HEK293 (cell line): ENCODE measurements around the gene ZNF512.

ENCODE experiments used
- GFI1B ChIP-seq: fragments of 450-650 bp; formaldehyde crosslinking; IDR thresholded peaks from 2 replicates; pipeline ENCODE4 v1.5.1; 2016; ENCODE audit warnings: missing biosample characterization, missing genetic modification characterization
- HOXC10 ChIP-seq: sonication (generic); formaldehyde crosslinking; IDR thresholded peaks from 2 replicates; pipeline ENCODE4 v1.8.1; 2023; ENCODE audit warnings: mild to moderate bottlenecking, missing genetic modification reagents
- SP2 ChIP-seq: fragments of 450-650 bp; formaldehyde crosslinking; IDR thresholded peaks from 2 replicates; pipeline ENCODE4 v1.5.1; 2016; ENCODE audit warnings: missing biosample characterization, missing genetic modification characterization
- TRIM28 ChIP-seq: IDR thresholded peaks from 2 replicates; pipeline ENCODE4 v1.6.1; 2011; ENCODE audit warnings: low read length, control low read depth, borderline replicate concordance
- ZBTB17 ChIP-seq: fragments of 450-650 bp; formaldehyde crosslinking; IDR thresholded peaks from 2 replicates; pipeline ENCODE4 v1.5.1; 2016; ENCODE audit warnings: missing biosample characterization, missing genetic modification characterization
- ZNF10 ChIP-seq: fragments of 450-650 bp; formaldehyde crosslinking; IDR thresholded peaks from 2 replicates; pipeline ENCODE4 v1.5.1; 2017; ENCODE audit warnings: missing biosample characterization, missing genetic modification characterization
- ZNF133 ChIP-seq: fragments of 450-650 bp; formaldehyde crosslinking; IDR thresholded peaks from 2 replicates; pipeline ENCODE4 v1.5.1; 2016; ENCODE audit warnings: missing biosample characterization, missing genetic modification characterization
- ZNF157 ChIP-seq: fragments of 450-650 bp; formaldehyde crosslinking; IDR thresholded peaks from 2 replicates; pipeline ENCODE4 v1.5.1; 2016; ENCODE audit warnings: missing biosample characterization, missing genetic modification characterization
- ZNF175 ChIP-seq: fragments of 450-650 bp; formaldehyde crosslinking; IDR thresholded peaks from 2 replicates; pipeline ENCODE4 v1.5.1; 2016; ENCODE audit warnings: missing biosample characterization, missing genetic modification characterization
- ZNF19 ChIP-seq: fragments of 450-650 bp; formaldehyde crosslinking; IDR thresholded peaks from 2 replicates; pipeline ENCODE4; 2016; ENCODE audit warnings: missing biosample characterization, missing genetic modification characterization, low read depth
- ZNF211 ChIP-seq: fragments of 450-650 bp; formaldehyde crosslinking; IDR thresholded peaks from 2 replicates; pipeline ENCODE4 v1.5.1; 2016; ENCODE audit warnings: low read depth, missing biosample characterization, missing genetic modification characterization
- ZNF37A ChIP-seq: fragments of 450-650 bp; IDR thresholded peaks from 2 replicates; pipeline ENCODE4 v1.5.1; 2018; ENCODE audit warnings: missing biosample characterization, missing genetic modification characterization
- ZNF433 ChIP-seq: fragments of 450-650 bp; formaldehyde crosslinking; IDR thresholded peaks from 2 replicates; pipeline ENCODE4 v1.5.1; 2016; ENCODE audit warnings: missing biosample characterization, missing genetic modification characterization, low read depth
- ZNF48 ChIP-seq: fragments of 450-650 bp; formaldehyde crosslinking; IDR thresholded peaks from 2 replicates; pipeline ENCODE4 v1.5.1; 2016; ENCODE audit warnings: missing biosample characterization, missing genetic modification characterization
- ZNF837 ChIP-seq: fragments of 450-650 bp; formaldehyde crosslinking; IDR thresholded peaks from 2 replicates; pipeline ENCODE4 v1.5.1; 2016; ENCODE audit warnings: missing biosample characterization, missing genetic modification characterization
- TF ChIP-seq, protein P1 (sequence below): fragments of 450-650 bp; IDR thresholded peaks from 2 replicates; pipeline ENCODE4 v1.5.1; 2018; ENCODE audit warnings: missing biosample characterization, missing genetic modification characterization
- TF ChIP-seq, protein P2 (sequence below): fragments of 450-650 bp; formaldehyde crosslinking; IDR thresholded peaks from 2 replicates; pipeline ENCODE4 v1.5.1; 2016; ENCODE audit warnings: missing biosample characterization, missing genetic modification characterization
- TF ChIP-seq, protein P3 (sequence below): fragments of 450-650 bp; formaldehyde crosslinking; IDR thresholded peaks from 2 replicates; pipeline ENCODE4 v1.5.1; 2016; ENCODE audit warnings: missing biosample characterization, missing genetic modification characterization
- TF ChIP-seq, protein P4 (sequence below): fragments of 450-650 bp; formaldehyde crosslinking; IDR thresholded peaks from 2 replicates; pipeline ENCODE4 v1.5.1; 2016; ENCODE audit warnings: missing biosample characterization, missing genetic modification characterization
- TF ChIP-seq, protein P5 (sequence below): fragments of 450-650 bp; formaldehyde crosslinking; IDR thresholded peaks from 2 replicates; pipeline ENCODE4 v1.5.1; 2016; ENCODE audit warnings: missing biosample characterization, missing genetic modification characterization
- TF ChIP-seq, protein P6 (sequence below): fragments of 450-650 bp; formaldehyde crosslinking; IDR thresholded peaks from 2 replicates; pipeline ENCODE4 v1.5.1; 2016; ENCODE audit warnings: missing biosample characterization, missing genetic modification characterization
- TF ChIP-seq, protein P7 (sequence below): fragments of 450-650 bp; formaldehyde crosslinking; IDR thresholded peaks from 2 replicates; pipeline ENCODE4 v1.5.1; 2016; ENCODE audit warnings: missing biosample characterization, missing genetic modification characterization

ZNF512 gene

DNA sequence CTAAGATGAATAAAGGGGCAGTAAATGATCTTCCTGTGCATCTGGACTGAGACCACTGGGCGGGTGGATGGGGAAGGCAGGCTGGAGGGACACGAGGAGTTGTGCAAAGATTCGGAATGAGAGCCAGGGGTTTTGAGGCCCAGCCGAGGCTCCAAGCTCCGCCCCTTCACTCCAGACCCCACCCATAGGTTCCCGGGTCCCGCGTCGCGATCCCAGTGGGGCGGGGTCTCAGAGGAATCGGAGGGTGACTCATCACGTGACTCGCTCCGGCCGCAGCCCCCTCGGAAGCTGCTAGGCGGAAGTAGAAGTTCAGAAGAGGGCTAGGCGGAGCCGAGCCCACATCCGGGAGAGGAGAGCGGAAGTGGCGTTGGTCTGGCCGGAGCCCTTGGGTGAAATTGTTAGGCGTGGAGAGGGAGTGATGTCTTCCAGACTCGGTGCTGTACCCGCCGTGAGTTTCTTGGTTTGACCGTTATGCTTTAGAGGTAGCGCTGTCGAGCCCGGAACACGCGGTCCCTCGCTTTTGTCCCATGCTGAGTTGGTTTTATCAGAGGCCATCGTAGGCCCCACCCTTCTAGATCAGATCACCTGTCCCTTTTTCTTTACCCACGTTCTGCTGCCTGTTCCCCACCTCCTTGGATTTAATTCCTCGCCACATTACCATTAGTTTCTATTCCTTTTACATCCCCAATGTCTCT lies at the start of gene ZNF512 (continued):
- TF ChIP-seq, protein P1, sequence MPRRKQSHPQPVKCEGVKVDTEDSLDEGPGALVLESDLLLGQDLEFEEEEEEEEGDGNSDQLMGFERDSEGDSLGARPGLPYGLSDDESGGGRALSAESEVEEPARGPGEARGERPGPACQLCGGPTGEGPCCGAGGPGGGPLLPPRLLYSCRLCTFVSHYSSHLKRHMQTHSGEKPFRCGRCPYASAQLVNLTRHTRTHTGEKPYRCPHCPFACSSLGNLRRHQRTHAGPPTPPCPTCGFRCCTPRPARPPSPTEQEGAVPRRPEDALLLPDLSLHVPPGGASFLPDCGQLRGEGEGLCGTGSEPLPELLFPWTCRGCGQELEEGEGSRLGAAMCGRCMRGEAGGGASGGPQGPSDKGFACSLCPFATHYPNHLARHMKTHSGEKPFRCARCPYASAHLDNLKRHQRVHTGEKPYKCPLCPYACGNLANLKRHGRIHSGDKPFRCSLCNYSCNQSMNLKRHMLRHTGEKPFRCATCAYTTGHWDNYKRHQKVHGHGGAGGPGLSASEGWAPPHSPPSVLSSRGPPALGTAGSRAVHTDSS (tag by site-specific recombination), result no peak
- TF ChIP-seq, protein P2, sequence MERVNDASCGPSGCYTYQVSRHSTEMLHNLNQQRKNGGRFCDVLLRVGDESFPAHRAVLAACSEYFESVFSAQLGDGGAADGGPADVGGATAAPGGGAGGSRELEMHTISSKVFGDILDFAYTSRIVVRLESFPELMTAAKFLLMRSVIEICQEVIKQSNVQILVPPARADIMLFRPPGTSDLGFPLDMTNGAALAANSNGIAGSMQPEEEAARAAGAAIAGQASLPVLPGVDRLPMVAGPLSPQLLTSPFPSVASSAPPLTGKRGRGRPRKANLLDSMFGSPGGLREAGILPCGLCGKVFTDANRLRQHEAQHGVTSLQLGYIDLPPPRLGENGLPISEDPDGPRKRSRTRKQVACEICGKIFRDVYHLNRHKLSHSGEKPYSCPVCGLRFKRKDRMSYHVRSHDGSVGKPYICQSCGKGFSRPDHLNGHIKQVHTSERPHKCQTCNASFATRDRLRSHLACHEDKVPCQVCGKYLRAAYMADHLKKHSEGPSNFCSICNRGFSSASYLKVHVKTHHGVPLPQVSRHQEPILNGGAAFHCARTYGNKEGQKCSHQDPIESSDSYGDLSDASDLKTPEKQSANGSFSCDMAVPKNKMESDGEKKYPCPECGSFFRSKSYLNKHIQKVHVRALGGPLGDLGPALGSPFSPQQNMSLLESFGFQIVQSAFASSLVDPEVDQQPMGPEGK (tag by site-specific recombination), result peak; percentile 64; the same call in 1 of the 2 replicates
- TF ChIP-seq ZNF19 (tag by site-specific recombination) (no peak), ZNF10 (tag by site-specific recombination) (no peak), ZNF37A (tag by site-specific recombination) (no peak), ZNF433 (tag by site-specific recombination) (no peak), ZNF837 (tag by site-specific recombination) (no peak), HOXC10 (CRISPR knock-in tag) (no peak), SP2 (tag by site-specific recombination) (peak; percentile 88), ZNF175 (tag by site-specific recombination) (no peak), ZNF48 (tag by site-specific recombination) (no peak), ZNF133 (tag by site-specific recombination) (no peak), ZNF157 (tag by site-specific recombination) (no peak), ZBTB17 (tag by site-specific recombination) (peak; percentile 76), ZNF211 (no peak), GFI1B (no peak), TRIM28 (no peak)
- TF ChIP-seq, protein P3, sequence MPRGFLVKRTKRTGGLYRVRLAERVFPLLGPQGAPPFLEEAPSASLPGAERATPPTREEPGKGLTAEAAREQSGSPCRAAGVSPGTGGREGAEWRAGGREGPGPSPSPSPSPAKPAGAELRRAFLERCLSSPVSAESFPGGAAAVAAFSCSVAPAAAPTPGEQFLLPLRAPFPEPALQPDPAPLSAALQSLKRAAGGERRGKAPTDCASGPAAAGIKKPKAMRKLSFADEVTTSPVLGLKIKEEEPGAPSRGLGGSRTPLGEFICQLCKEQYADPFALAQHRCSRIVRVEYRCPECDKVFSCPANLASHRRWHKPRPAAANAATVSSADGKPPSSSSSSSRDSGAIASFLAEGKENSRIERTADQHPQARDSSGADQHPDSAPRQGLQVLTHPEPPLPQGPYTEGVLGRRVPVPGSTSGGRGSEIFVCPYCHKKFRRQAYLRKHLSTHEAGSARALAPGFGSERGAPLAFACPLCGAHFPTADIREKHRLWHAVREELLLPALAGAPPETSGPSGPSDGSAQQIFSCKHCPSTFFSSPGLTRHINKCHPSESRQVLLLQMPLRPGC (tag by site-specific recombination), result no peak; the same call in 1 of the 2 replicates
- TF ChIP-seq, protein P4, sequence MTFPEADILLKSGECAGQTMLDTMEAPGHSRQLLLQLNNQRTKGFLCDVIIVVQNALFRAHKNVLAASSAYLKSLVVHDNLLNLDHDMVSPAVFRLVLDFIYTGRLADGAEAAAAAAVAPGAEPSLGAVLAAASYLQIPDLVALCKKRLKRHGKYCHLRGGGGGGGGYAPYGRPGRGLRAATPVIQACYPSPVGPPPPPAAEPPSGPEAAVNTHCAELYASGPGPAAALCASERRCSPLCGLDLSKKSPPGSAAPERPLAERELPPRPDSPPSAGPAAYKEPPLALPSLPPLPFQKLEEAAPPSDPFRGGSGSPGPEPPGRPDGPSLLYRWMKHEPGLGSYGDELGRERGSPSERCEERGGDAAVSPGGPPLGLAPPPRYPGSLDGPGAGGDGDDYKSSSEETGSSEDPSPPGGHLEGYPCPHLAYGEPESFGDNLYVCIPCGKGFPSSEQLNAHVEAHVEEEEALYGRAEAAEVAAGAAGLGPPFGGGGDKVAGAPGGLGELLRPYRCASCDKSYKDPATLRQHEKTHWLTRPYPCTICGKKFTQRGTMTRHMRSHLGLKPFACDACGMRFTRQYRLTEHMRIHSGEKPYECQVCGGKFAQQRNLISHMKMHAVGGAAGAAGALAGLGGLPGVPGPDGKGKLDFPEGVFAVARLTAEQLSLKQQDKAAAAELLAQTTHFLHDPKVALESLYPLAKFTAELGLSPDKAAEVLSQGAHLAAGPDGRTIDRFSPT, result no peak
- TF ChIP-seq, protein P5, sequence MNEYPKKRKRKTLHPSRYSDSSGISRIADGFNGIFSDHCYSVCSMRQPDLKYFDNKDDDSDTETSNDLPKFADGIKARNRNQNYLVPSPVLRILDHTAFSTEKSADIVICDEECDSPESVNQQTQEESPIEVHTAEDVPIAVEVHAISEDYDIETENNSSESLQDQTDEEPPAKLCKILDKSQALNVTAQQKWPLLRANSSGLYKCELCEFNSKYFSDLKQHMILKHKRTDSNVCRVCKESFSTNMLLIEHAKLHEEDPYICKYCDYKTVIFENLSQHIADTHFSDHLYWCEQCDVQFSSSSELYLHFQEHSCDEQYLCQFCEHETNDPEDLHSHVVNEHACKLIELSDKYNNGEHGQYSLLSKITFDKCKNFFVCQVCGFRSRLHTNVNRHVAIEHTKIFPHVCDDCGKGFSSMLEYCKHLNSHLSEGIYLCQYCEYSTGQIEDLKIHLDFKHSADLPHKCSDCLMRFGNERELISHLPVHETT (tag by site-specific recombination), result no peak
- TF ChIP-seq, protein P6, sequence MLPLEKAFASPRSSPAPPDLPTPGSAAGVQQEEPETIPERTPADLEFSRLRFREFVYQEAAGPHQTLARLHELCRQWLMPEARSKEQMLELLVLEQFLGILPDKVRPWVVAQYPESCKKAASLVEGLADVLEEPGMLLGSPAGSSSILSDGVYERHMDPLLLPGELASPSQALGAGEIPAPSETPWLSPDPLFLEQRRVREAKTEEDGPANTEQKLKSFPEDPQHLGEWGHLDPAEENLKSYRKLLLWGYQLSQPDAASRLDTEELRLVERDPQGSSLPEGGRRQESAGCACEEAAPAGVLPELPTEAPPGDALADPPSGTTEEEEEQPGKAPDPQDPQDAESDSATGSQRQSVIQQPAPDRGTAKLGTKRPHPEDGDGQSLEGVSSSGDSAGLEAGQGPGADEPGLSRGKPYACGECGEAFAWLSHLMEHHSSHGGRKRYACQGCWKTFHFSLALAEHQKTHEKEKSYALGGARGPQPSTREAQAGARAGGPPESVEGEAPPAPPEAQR, result no peak
- TF ChIP-seq, protein P7, sequence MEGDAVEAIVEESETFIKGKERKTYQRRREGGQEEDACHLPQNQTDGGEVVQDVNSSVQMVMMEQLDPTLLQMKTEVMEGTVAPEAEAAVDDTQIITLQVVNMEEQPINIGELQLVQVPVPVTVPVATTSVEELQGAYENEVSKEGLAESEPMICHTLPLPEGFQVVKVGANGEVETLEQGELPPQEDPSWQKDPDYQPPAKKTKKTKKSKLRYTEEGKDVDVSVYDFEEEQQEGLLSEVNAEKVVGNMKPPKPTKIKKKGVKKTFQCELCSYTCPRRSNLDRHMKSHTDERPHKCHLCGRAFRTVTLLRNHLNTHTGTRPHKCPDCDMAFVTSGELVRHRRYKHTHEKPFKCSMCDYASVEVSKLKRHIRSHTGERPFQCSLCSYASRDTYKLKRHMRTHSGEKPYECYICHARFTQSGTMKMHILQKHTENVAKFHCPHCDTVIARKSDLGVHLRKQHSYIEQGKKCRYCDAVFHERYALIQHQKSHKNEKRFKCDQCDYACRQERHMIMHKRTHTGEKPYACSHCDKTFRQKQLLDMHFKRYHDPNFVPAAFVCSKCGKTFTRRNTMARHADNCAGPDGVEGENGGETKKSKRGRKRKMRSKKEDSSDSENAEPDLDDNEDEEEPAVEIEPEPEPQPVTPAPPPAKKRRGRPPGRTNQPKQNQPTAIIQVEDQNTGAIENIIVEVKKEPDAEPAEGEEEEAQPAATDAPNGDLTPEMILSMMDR (tag by site-specific recombination), result peak; percentile 60
